NAMALWA (cell line): ENCODE data around the gene LECT2.

ENCODE experiments used
- DNase-seq: peaks from one replicate; pipeline ENCODE4 v3.0.0-alpha.2; 2015; ENCODE audit warnings: low spot score

Gene LECT2

DNA sequence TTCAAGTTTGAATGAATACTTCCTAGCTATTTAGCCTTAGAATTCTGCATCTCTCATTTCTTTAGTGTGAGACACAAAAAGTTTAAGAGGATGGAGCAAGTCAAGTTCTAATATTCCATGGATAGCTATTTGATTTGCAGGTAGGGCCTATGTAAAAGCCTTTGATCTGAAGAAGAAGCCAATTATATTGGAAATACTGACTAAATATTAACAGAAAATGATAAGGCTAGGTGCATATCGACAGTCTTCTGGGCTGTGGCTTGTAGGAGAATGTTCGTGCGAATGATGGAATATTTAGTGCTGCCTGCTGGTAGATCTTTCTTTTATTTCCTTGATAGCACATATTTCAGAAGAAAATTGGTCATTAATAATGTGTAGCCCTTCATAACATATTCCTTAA, at the start of gene LECT2:
Gene LECT2 (minus strand): TSS at position 85 of the 400 bp plus-strand sequence. CDS start 150 bp downstream, outside the sequence.
- DNase-seq, result no peak

DNA sequence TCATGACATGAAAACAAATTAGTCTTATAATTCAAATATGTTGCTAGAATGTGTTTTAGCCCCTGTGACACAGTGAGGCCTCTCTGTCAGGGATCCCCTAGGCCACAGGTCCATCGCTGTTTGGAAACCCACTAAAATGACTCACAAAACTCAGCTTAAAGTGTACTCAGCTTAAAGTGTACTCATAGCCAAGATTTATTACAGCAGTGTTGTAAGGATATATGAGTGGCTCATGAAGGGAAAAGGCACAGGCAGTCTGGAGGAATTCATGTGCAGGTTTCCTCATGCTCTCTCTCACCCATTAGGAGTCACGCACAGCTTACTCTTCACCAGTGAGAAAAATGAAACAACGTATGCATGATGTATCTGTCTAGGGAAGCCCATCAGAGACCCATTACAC, 49.7 kb upstream of the LECT2 start:
- DNase-seq, result no peak

DNA sequence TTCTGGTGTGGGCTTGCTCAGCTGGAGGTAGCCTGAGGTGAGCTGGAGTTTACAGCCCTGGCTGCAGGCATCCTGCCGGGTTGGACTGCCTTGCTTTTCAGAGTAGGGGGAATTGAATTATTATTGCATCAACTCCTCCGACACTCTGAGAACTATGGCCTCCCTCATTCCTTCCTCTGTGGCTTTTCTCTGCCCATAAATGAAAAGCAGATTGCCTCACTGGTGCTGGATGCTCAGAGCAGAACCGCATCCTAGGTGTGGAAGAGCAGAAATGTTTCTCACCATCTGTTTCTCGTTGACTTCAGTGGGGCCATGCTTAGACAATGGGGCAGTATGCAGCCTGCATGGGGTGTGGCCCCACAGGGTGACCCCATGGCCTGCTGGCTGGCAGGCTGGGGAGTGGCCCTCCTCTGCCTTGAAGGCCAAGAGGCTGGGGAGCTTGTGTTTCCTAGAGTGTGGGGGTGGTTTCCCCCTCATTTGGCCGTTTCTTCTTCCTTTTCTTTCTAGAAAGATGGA, 46.7 kb upstream of the LECT2 start:
- no peak for DNase-seq

DNA sequence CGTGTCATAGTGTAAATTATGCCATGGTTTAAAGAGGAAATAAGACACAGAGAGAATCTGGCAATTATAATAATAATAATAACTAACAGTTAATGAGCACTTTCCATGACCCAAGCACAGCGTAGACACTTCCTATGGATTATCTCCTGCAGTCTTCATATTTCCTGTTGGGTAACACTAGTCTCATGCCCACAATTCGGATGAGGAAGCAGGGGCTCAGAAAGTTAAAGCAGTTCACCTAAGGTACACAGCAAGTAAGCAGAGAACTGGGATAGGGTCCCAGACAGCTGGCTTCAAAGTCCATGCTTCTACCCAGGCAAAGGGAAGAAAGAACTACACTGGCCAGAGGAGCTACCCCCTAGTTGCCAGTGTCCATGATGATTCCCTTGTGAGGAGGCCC, 46.1 kb upstream of the LECT2 start:
- no peak for DNase-seq

DNA sequence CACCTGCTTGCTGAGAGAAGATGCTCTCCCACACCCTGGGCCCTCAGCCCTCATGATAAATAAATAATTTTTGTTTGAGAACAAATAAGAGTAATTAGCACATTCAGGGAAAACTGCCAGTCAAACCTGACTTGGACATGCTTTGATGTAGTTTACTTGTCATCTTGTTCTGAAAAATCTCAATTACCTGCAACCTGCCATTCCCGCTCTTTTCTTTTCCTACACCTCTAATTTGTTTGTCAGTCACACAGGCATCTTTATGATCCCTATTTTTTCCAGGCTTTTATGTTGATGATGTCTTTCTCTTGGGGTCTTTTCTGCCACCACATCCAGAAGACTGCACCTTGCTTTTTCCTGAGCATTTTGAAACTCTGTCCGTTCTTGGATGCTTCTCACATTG, 45.4 kb upstream of the LECT2 start:
- no peak for DNase-seq

DNA sequence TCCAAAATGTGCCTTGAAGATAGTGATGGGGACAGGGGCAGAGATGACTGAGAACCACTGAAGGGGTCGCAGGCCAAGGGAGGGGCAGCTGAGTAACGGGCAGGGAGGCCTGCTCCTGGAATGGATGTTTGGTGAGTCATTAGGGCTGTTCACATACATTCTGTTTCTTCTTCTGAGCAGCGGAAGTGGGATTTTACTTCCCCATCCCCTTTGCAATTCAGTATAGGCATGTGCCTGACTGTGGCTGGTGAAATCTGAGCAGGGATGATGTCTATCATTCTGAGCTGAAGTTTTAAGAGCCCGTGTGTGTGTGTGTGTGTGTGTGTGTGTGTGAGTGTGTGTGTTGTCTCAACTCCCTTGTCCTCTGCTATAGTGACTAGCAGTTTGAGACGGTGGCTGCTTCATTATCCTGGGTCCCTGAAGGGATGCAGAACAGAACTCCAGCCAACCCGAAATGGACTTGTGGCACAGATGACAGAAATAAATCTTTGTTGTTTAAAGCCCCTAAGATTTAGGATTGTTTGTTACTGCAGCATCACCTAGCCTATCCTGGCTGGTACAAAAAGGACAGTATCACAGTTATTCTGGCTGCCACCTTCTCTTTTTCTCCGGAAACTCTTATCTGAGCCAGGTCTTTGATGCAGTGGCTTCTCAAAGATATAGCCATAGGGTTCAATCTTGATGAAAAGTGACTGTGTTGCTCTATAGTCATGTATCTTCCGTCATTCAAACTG, 44.8 kb upstream of the LECT2 start:
- DNase-seq, result no peak

DNA sequence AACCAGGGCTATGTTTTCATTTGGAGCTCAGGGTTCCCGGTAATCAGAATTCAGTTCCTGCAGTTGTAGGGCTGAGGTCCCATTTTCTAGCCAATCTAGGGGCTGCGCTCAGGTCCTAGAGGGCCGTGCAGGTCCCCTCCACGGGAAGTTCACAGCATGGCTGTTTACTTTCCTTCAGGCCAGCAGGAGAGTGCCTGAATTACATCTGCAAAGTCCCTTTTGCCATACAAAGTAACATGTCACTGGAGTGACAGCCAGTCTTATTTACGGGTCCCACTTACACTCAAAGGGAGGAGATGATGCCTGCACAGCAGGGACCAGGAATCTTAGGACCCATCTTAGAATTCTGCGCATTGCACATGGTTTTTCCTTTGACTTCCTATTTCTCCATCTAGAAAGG, 44.1 kb upstream of the LECT2 start:
- DNase-seq, result no peak

DNA sequence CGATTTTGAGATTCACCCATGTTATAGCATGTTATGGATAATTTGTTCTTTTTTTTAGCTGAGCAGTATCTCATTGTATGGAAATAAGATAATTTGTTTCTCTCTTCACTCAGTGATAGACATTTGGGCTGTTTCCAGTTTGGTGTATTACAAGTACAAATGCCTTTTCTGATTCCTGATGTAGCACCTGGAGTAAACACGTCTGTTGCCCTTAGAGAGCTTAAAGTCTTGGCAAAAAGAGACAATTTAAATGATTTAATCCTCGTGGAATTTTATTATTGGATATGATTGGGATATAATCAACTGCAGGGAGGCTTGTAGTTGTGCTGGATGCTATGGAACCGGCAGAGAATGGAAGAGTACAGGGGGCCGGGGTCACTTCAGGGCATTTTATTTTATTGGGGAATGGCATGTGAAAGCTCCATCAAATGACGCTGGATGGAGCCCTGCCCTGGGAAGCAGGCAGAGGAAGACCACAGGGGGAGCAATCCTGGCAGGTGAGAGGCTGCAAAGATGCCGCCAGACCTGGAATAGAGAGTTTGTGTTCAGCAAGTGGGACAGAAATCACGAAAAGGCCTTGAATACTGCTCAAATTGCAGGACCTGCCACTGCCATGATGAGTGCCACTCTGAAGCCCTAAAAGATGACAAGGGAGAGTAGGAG, 43.0 kb upstream of the LECT2 start:
- no peak for DNase-seq

DNA sequence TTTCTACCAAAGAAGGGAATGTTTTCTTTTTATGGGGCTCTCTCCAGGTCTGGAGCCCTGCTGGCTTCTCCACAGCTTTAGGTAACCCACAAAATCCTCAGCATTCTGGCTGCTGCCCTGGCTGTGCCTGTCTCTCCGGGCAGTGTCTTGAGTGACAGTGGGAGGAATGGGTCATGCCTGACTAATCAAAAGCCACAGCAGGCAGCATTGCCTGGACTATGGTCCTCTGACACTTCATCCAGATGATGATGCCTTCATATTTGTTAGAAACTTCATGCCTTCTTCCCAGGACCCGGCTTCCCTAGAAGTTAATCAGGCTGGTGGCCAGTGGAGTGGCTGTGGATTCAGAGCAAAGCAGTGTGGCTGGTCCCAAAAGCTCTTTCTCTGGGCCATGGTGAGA, 41.8 kb upstream of the LECT2 start:
- DNase-seq, result no peak

DNA sequence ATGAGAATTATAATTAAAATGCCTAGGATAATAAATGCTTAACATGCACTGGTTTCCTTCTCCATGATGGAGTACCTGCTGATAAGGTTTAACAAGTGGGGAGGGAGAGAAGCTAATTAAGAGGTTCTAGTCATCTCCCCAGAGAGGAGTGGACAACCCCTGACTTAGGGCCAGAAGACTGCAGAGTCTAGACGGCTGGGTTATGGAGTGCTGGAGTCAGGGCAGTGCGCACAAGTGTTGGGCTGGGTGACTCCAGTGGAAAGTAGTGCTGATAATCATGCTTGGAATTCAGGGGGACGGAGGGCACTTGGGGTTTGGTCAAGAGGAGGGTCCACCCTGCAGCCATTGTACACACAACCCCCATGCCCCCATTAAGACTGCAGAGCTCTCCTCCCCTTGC, 41.2 kb upstream of the LECT2 start:
- no peak for DNase-seq

DNA sequence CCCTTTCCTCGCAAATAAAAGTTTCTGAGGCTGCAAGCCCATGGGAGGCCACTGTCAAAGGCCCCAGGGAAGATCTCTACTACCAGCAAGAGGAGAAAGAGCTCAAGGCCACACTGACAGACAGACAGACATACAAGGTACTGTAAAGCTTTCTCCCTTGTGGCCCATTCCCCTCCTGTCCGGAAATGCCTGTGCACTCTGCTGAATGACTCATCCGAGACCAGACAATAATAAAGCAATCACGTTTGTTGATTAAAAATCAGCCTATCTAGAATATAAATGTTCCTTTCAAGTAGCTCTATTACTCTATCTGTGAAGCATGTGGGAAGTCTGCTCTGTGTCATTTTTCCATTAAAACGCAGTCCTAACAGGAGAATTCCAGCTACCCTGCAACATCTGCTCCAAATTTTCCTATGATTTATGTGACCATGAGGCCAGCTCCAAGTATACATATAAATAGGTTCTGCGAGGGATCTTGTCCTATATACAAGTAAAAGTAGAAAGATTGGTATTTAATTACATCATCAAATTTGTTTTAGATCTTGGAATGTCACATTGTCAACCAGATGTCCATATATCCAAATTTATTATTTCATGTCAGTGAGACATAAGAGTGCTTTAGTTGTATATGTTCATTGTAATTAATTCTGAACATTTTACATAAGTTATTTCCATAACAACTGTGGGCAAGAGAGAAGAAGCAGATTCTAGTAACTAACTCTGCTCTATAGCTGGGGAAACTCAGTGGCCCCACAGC, 39.3 kb upstream of the LECT2 start:
- no peak for DNase-seq

DNA sequence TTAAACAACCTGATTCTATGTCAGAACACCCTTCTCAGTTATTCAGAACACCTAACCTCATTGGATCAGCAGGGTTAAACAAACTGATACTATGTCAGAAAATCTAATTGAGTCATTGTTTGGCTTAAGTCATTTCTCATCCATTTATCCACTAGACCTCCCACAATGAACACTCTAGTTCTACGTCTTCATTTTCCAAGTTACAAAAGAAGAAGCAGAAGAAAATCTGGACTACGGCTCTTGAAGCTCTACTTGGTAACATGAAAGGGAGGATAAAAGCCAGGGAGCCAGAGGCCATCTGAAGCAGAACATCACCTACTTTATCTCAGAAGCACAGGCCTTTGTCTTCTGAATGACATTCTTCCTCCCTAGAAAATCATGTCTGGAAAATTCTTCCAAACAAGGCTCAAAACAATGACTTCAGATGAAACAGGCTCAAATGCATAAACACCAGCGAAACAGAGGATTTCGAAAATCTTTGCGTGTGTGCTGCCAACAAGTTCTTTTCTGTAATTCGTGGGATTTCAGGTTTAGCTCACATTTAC, 38.6 kb upstream of the LECT2 start:
- DNase-seq, result no peak

DNA sequence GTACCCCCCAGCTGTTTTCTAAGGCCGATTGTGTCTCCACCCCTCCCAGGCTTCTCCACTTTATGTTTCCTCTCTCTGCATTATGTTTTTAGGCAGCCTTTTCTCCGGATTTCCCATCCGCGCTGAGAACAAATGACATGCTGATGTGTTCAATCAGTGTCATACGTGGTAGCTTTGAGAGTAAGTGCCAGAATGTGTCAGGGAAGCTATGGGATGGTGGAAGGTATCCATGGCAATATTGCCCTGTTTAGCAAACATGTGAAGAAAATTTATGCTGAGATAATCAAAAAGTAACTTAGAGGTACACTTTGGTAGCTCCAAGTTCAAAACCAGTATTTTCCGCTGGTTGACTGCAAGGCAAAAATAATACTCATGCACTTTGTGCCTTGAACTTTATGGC, 36.6 kb upstream of the LECT2 start:
- DNase-seq, result no peak

DNA sequence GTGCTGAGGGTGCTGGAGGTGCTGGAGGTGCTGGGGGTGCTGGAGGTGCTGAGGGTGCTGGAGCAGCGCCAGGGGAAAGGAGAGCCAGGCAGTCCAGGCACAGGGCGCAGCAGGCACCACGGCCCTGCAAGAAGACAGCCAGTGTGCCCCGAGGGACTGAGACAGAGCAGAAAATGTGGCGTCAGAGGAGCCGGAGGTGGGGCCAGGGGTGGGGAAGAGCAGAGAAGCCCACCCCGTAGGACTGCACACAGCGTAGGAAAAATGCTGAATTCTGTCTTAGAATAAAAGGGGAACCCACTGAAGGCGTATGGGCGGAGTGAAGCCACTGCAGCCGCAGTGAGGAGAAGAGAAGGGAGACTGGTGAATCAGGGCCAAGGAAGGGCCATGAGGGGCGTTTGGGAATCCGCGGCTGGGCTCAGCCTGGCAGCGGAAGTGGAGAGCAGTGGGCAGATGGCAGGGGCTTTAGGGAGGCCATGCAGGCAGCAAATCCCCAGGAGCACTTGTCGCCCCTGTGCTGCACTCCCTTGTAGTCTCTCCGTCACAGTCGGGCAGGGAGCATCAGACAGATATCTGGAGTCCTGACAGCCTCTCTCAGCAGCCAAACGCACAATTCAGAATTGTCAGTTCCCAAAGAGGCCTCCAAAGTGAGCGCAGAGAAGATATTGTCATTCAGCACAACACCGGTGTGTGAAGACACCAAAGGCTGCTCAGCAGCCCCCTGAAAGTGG, 35.9 kb upstream of the LECT2 start:
- no peak for DNase-seq

DNA sequence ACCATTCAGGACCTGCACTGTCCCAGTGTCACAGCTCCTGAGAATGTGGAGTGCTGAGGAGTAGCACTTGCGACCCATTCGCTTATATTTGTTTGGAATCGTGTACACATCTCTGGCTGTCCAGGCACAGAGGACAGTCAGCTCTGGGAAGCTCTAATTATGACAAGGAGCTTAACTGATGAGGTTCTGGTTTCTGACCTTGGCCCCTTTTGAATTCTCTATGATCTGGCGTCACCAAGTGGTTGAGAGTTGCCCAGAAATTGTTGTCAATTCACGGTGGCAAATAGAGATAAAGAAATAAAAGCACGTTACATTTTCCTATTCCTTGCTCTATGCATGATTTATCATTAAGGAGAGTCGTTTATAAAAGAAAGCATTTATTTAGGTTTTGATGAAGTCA, 34.9 kb upstream of the LECT2 start:
- DNase-seq, result no peak

DNA sequence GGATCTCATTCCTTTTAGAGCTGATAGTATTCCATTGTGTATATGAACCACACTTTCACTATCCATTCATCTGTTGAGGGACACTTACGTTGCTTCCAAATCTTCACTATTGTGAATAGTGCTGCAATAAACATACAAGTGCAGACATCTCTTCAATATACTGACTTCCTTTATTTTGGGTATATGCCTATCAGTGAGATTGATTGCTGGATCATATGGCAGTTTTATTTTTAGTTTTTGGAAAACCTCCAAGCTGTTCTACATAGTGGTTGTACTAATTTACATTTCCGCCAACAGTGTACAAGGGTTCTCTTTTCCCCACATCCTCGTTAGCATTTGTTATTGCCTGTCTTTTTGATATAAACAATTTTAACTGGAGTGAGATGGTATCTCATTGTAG, 33.8 kb upstream of the LECT2 start:
- DNase-seq, result no peak

DNA sequence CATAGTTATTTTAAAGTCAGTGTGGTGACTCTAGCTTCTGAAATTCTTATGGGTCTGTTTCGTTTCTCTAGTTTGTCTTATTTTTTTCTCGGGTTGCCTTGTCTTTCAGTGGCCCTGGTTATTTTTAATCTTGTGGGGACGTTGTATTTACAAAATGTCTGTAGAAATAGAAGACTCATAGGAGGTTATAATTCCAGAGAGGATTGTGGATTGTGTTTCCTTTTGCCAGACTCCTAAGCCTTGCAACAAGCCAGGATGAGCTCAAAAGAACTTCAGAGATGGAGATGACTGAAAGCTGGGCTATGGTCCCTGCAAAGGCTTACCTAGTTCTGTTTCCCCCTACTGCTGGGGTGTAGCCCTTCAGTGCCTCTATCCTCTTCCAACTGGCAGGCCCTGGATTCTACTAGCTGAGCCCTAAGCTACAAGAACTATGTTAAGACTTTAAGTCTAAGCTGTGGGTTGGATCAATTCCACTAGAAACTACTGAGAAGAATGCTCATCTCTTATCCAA, 32.2 kb upstream of the LECT2 start:
- DNase-seq, result no peak

DNA sequence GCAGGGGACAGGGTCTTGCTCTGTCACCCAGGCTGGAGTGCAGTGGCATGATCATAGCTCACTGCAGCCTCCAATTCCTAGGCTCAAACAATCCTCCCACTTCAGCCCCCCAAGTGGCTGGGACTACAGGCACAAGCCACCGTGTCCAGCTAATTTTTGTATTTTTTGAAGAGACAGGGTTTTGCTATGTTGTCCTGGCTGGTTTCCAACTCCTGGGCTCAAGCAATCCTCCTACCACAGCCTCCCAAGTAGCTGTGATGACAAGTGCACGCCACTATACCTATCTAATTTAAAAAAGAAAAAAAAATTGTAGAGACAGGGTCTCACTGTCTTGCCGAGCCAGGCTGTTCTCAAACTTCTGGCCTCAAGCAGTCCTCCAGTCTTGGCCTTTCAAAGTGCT, 31.6 kb upstream of the LECT2 start:
- DNase-seq, result no peak

DNA sequence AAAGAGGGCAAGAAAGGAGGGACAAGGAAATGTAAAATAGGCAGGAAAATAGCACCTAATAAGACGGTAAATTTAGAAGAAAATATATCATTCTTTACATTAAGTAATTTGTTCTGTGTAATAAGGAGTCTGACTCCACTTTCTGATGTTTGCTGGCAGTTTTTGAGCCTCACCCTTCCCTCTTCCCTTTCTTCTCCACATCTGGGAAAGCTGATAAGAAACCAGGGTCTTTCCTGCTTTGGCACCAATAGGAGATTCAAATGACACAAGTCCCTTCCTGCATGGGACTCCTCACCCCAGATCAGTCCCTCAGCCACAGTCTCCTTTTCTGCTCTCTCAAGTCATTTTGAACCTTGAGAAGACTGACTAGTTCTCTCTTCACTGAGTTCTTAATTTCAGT, 31.2 kb upstream of the LECT2 start:
- DNase-seq, result no peak

DNA sequence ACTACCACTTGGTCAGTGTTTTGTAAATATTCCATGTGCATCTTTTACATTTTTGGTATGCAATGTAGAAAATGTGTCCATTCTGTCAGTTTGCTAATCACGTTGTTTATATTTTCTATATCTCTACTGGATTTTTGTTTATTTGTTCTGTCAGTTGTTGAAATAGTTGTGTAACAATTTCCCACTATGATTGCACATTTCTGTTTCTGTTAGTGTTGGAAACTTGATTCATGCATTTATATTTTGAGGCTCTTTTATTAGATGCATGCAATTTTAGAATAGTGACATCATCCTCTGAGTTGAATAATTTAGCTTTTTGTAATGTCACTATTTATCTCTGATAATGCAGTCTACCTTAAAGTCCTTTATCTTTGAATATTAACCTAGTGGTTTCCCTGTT, 25.8 kb upstream of the LECT2 start:
- DNase-seq, result no peak

DNA sequence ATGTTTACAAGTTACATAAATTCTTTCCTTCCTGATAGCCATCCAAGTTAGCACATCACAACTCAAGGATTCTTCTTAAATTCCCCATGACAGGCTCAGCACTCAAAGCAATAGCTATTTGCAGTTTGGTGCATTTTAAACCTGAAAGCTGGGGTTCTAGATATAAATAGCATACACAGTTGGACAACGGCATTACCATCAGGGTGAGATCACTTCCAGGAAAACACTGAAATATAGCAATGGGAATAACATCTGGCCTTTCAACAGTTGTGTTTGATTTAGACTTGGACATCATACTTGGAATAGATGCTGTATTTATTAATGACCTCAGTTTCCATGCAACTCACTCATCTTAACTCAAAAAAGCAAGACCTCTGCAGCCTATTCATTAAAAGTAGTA, 24.7 kb upstream of the LECT2 start:
- no peak for DNase-seq

DNA sequence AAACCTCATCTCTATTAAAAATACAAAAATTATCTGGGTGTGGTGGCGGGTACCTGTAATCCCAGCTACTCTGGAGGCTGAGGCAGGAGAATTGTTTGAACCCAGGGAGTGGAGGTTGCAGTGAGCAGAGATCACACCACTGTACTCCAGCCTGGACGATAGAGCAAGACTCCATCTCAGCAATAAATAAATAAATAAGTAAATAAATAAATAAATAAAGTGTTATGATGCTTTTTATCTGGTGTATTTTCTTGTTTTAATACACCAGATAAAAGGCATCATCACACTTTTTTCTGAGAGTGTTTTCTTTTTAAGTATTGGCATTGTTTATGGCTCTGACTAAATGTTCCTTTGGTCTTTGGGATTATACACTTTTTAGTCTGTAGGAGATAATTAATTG, 24.2 kb upstream of the LECT2 start:
- no peak for DNase-seq
